Activated CD8-positive, alpha-beta memory T cell treated with anti-CD3 and anti-CD28 coated beads for 1 hour (primary cell): Measurements from ENCODE around the gene HMCN2.

Experiments used
- DNase-seq, 2 donors: peaks; one replicate each; pipeline ENCODE4 v3.0.0-alpha.2; 2020; ENCODE audit warnings: low read depth in 1 of 2; ENCODE audit errors: extremely low read depth in 1 of 2

HMCN2 gene

DNA sequence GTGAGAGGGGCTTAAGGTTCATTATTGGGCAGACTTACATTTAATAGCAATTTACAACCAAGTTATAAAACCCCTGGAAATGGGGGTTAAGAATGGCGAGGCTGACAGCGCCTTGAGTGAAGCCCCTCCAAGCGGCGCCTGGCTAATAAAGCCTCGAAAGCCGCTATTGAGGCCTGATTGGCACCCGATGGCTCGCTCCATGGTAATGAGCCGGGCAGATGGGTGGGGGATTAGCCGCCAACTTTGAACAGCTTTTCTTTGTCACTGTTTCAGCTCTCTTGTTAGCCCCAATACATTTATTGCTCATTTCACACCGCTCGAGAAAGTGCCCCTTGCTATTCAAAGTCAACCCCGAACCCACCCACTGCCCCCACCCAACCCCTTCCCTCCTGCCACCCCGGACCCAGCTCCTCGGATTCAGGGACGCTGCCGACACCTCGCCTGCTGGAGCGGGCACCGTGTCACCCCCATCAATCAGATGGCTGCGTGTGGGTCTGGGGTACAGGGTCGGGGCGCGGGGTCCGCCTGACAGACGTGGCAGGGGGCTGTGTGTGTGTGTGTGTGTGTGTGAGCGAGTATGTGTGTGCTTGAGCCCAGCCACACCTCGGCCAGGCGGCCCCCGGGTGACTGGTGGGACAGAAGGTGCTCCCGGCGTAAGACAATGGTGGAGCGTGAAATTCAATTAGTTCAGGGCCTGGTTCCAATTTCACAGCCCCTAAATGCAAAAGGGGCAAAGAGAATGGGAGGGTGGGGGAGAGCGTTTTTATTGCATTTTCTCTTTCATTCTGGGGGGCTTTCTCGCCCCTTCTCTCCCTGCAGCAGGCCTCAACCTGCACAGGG, 213.4 kb downstream of the HMCN2 start:
- DNase-seq, result no peak

GRCh38 chr9:130479587-130479986, 214.0 kb downstream of the HMCN2 start:
- no peak for DNase-seq

GRCh38 chr9:130480673-130481072, 215.1 kb downstream of the HMCN2 start:
- no peak for DNase-seq

DNA sequence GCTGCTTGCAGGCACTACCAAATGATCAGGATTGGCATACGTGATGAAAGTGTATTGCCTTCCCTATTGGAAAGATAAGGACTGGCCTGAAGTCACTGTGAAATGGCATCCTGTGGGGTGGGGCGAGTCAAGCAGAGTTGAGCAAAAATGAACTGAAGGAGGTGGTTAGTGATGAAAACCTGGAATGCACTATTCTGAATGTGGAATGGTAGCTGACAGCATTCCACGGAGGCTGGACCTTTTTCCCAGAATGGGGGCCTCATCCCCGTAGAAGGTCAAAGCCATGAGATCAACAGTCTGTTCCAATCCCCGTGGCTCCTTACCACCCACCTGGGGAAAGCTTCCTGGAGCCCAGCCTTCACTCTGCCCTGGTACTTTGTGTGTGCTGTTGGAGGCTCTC, 216.9 kb downstream of the HMCN2 start:
- no peak for DNase-seq

GRCh38 chr9:130483371-130483971, 217.9 kb downstream of the HMCN2 start:
- DNase-seq, result no peak
